ENCODE data around the gene FGA.
"Not testable (repeated sequence)": the region's sequence is repeated elsewhere in the genome, so short reads cannot be mapped to it uniquely, and the experiment has no call there.

FGA gene

DNA sequence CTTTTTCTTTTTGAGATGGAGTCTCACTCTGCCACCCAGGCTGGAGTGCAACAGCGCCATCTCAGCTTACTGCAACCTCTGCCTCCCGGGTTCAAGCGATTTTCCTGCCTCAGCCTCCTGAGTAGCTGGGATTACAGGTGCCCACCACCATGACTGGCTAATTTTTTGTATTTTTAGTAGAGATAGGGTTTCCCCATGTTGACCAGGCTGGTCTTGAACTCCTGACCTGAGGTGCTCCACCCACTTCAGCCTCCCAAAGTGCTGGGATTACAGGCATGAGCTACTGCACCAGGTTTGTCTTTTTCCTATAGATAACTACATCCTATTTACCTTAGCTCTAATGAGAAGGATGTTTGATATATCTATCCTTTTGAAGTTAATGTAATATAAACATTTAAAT lies 3.8 kb upstream of the FGA start:
- H3K4me3 Mint-ChIP-seq, H3K4me1 Mint-ChIP-seq, ATAC-seq, H3K36me3 Mint-ChIP-seq, H3K9me3 Mint-ChIP-seq, H3K27ac Mint-ChIP-seq: not testable (repeated sequence)
- peaks cover 14% of the 10 kb centered on the region for H3K27me3 Mint-ChIP-seq

DNA sequence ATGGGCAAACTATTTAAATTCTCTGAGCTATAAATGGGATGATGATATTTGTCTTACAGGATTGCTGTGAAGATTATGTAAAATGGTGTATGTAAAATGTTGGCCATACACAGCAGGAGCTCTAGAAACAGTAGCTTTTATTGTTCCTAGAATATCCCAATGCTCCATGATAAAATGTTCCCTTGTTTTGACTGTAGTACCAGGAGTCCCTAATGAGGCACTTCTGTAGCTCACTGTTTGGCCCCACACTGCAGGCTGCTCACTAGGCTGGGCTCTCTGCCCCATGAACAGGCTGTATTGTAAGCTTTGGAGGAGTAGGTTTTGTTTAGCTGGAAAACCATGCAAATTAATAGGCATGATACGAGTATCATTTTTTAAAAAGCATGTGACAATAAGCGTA lies 3.3 kb upstream of the FGA start:
- Mint-ChIP-seq H3K27me3 (peaks cover 18% of the 10 kb centered on the region), H3K9me3 (no peaks in the 10 kb centered on the region), H3K27ac (no peak overlapping the region), H3K36me3 (no peaks in the 10 kb centered on the region), H3K4me1 (no peaks in the 10 kb centered on the region), H3K4me3 (no peak overlapping the region)
- ATAC-seq, result no peak

DNA sequence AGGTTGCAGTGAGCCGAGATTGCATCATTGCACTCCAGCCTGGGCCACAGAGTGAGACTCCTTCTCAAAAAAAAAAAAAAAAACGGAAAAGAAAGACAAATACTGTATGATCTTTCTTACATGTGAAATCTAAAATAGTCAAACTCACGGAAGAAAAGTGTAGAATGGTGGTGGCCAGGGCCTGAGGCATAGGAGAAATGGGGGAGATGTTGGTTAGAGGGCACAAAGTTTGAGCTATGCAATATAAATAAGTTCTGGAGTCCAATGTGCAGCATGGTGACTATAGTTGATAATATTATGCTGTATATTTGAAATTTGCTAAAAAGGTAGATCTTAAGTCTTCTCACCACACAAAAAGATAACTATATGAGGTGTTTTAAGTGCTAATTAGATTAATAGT lies 1.3 kb upstream of the FGA start:
- H3K36me3 Mint-ChIP-seq, result no peaks in the 10 kb centered on the region

DNA sequence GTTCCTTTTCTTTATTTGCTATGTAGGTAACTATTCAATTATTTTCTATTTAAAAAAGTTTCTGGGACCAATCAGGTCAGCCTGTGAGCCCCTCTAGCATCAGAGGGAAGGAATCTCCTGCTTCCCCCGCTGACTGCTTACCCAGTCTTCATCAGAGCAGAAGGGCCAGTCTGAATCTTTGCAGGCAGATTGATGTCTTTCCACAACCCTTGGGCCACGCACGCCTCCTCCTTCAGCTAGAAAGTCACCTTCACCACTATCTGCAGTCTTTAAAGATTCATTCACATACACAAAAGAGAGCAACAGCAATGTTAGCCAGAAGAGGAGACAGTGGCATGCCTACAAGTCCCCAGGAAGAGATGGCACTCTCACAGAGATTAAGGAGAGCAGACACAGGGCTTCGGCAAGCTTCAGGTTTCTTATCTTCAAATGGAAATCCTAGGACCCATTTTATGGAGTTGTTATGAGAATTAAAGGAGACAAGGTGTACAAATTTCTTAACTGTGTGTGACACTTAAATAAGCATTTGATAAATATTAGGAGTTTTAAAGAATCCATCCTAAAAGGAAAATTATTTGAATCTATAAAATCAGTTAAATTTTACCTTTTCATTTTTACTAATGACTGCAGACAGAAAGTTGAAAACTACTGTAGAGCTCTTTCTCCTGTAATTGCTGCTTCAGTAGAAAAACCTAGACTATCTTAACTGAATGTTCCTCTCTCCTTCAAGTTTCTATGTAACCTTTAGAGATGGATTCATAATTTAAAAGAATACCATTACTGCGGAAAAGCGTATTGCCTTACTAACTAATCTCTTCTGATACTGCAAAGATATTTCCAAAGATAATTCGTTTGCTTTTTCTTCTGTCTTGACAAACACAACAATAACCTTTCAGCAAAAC lies 995 bp downstream of the FGA start:
- H3K4me1 Mint-ChIP-seq, result no peaks in the 10 kb centered on the region
- H3K27me3 Mint-ChIP-seq, result peaks cover 40% of the 10 kb centered on the region
- no peak overlapping the region for H3K27ac Mint-ChIP-seq
- no peaks in the 10 kb centered on the region for H3K9me3 Mint-ChIP-seq
- no peak for ATAC-seq
- H3K4me3 Mint-ChIP-seq, result no peak overlapping the region
- no peaks in the 10 kb centered on the region for H3K36me3 Mint-ChIP-seq

More for the DNA sequence above, 1.3 kb upstream of the FGA start:
- no peak overlapping the region for H3K4me3 Mint-ChIP-seq
- no peak for ATAC-seq
- H3K4me1 Mint-ChIP-seq, result no peaks in the 10 kb centered on the region
- H3K27ac Mint-ChIP-seq, result no peak overlapping the region
- H3K9me3 Mint-ChIP-seq, result no peaks in the 10 kb centered on the region
- peaks cover 26% of the 10 kb centered on the region for H3K27me3 Mint-ChIP-seq

DNA sequence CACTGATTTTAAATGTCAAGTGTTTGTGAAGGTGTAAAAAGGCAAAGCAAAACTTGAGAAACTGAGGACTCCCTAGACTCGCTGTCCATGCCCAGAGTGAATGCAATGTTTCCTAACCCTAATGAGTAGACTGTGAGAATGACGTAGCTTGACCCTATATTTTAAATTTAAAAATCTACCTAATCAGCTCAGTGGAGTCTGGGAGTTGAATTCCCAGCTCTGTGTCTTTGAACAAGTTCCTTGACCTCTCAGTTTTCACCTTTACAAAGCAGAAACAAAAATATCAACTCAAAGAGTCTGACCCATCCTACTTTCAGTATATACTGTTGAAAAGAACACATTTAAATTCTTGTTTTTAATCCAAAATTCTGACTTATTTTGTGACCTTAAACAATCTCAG lies 2.3 kb downstream of the FGA start:
- Mint-ChIP-seq H3K36me3 (no peaks in the 10 kb centered on the region), H3K27ac (no peak overlapping the region), H3K4me3 (no peak overlapping the region), H3K4me1 (no peaks in the 10 kb centered on the region), H3K9me3 (no peaks in the 10 kb centered on the region), H3K27me3 (peaks cover 40% of the 10 kb centered on the region)
- ATAC-seq, result no peak

DNA sequence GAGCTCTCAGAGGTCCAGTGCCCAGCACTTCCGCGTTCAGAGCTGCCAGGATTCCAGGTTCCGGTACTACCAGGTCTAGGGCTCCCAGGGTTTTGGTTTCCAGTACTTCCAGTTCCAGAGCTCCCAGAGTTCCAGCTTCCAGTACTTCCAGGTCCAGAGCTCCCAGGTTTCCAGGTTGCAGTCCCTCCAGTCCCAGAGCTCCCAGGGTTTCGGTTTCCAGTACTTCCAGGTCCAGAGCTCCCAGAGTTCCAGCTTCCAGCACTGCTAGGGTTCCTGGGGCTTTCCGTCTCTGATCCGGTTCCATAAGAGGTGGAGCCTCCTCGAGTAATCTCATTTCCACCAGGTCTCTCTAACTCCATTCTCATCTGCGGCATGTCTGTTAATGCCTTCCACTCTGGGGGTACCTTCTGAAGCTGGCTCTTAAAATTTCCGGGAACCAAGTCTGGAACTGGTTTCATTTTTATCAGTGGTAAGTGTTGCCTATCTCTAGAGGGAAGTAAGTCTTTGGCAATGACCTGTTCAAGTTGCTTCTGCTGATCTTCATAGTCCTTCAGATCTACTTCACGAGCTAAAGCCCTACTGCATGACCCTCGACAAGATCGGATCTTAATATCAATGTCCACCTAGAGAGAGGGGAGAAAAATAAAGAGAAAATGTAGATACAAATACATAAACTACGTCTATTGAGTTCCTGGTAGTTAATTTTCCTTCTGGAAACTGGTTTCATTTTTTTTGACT lies 4.1 kb downstream of the FGA start:
- Mint-ChIP-seq H3K9me3 (no peaks in the 10 kb centered on the region), H3K4me1 (no peaks in the 10 kb centered on the region), H3K36me3 (no peaks in the 10 kb centered on the region), H3K4me3 (no peak overlapping the region), H3K27me3 (peaks cover 40% of the 10 kb centered on the region), H3K27ac (no peak overlapping the region)
- ATAC-seq, result no peak

DNA sequence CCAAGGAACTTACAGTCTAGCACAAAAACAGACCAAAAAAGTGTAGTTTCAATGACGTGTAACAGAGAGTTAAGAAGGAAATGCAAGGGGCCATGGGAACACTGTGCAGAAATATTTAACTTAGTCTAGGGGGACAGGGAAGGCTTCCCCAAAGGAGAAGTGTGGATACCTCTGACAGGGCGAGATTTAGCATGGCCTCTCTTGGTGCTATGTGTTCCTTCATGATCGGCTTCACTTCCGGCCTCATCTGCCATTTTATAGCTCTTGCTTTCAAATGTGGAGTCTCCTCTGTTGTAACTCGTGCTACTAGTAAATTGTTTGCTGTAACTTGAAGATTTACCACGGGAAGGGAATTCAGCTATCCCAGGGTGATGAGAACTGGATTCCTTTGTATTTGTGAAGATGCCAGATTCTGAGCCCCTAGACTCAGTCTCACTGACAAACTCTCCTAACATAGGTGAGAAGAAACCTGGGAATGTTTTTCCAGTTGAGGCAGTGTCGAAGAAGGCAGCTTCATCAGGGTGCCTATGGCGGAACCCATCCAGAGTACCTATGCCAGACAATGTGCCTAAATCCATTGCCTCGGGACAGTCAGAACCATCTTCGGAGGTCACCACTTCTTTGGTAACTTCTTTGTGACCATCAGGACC lies 5.0 kb downstream of the FGA start:
- Mint-ChIP-seq H3K27ac (no peak overlapping the region), H3K9me3 (no peaks in the 10 kb centered on the region), H3K27me3 (peaks cover 37% of the 10 kb centered on the region), H3K4me3 (no peak overlapping the region), H3K4me1 (no peaks in the 10 kb centered on the region), H3K36me3 (no peaks in the 10 kb centered on the region)
- no peak for ATAC-seq

DNA sequence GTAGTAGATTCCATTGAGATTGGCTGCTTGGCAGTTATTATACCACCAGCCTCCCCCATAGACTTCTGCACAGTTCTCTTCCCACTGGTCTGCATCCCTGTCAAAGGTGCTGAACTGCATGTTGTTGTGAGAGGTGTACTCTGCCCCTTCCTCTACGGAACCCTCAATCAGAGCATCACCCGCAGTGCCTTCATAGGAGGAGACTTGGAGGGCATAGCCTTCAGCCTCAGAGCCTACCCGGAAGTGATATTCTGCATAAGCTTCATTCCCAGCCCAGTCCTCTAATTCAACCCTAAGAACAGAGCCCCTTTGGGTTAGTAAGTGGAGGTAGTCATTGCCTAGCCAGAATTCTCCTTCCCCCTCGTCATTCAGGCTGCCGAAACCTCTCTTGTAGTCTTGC lies 6.3 kb downstream of the FGA start:
- Mint-ChIP-seq H3K9me3 (no peaks in the 10 kb centered on the region), H3K36me3 (no peaks in the 10 kb centered on the region), H3K27ac (no peak overlapping the region), H3K27me3 (peaks cover 29% of the 10 kb centered on the region), H3K4me3 (no peak overlapping the region), H3K4me1 (no peaks in the 10 kb centered on the region)
- ATAC-seq, result no peak

DNA sequence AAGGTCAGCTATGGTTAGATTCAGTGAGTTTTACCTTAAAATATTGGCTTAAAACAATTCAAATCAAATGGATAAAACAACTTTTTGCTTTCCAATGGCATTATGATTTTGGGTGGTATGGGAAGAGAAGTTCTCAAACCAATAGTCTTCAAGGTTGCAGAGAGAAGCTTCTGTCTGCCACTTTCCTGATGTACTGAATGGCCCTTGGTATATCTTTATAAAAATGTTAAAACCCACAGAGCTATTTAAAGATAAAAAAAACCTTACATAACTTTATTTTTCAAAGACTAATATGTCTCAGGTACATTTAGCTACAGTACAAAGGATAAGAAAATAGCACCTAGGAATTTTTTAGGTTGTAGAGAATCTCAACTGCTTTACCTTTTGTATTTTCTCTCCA lies 6.9 kb downstream of the FGA start:
- ATAC-seq, result no peak
- H3K4me3 Mint-ChIP-seq, result no peak overlapping the region
- no peak overlapping the region for H3K27ac Mint-ChIP-seq
- H3K27me3 Mint-ChIP-seq, result peaks cover 30% of the 10 kb centered on the region
- no peaks in the 10 kb centered on the region for H3K36me3 Mint-ChIP-seq
- H3K4me1 Mint-ChIP-seq, result no peaks in the 10 kb centered on the region
- no peaks in the 10 kb centered on the region for H3K9me3 Mint-ChIP-seq

DNA sequence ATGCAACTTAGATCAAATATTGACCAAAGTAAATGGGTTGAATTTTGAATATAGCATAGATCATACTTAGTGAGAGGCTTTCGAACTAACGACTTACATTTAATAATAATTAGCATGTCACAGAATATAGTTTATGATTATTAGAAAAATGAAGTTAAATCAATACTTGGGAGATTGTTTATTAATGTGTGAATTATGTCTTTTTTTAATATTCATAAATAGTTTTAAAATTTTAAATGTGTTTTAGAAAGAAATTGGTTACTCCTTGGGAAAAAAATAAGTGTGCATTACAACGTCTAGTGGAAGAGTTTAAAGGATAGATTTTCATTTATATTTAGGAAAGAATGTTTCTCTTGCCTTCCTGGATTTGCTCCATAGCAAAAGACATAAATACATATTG lies 7.3 kb downstream of the FGA start:
- no peak for ATAC-seq
- Mint-ChIP-seq H3K4me1 (no peaks in the 10 kb centered on the region), H3K27me3 (peaks cover 30% of the 10 kb centered on the region), H3K4me3 (no peak overlapping the region), H3K27ac (no peak overlapping the region), H3K9me3 (no peaks in the 10 kb centered on the region), H3K36me3 (no peaks in the 10 kb centered on the region)

DNA sequence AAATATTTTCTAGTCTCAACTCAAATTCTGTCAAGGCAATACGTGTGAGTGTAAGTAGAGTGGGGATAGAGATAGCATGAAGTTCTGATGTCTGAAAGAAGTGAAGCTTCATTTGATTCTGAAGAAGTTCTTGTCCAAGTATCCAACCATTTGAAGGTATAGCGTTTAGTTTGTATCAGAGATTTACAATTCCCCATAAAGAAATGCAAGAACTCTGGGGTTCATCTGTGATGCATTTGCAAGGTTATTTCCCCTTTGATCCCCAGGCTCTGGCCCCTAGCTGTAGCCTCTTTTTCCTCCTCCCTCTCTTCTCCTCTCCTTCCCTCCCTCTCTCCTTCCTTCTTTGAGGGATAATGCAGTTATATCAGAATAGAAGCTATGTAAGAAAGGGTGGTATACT lies 7.8 kb downstream of the FGA start:
- ATAC-seq, result no peak
- H3K4me3 Mint-ChIP-seq, result no peak overlapping the region
- H3K27me3 Mint-ChIP-seq, result peaks cover 28% of the 10 kb centered on the region
- H3K9me3 Mint-ChIP-seq, result no peaks in the 10 kb centered on the region
- no peaks in the 10 kb centered on the region for H3K4me1 Mint-ChIP-seq
- no peaks in the 10 kb centered on the region for H3K36me3 Mint-ChIP-seq
- H3K27ac Mint-ChIP-seq, result no peak overlapping the region

DNA sequence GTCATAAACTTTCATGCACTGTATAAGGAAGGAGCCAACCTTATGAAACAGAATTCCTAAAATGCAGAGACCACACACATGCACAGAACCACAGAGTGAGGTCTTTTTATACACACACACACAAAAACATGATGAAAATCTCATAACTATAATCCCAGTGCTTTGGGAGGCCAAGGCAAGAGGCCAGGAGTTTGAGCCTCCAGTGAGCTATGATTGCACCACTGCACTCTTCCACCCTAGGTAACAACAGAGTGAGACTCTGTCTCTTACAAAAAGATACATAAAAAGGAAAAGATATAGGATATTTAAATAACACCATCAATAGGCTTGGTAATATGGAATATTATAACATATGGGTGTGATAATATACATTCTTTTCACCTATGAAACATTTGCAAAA lies 10.6 kb downstream of the FGA start:
- ATAC-seq, result no peak
- Mint-ChIP-seq H3K27me3 (peaks cover 12% of the 10 kb centered on the region), H3K36me3 (no peaks in the 10 kb centered on the region), H3K4me1 (no peaks in the 10 kb centered on the region), H3K27ac (no peak overlapping the region), H3K9me3 (no peaks in the 10 kb centered on the region), H3K4me3 (no peak overlapping the region)

DNA sequence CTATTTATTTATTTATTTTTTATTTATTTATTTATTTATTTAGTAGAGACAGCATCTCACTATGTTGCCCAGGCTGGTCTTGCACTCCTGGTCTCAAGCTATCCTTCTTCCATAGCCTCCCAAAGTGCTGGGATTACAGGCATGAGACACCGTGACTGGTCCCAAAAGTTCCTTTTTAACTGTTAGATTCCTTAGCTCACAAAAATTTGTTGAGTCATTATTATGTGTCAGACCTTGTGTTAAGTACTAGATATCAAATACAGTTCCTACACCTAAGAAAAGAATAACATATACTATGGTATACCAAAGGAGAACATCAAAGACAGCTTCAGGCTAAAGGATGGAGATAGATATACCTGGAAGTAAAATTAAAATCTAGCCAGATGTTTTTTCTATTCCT lies 11.6 kb downstream of the FGA start:
- H3K27me3 Mint-ChIP-seq, result peaks cover 18% of the 10 kb centered on the region
- ATAC-seq, result no peak
- H3K9me3 Mint-ChIP-seq, result no peaks in the 10 kb centered on the region
- no peaks in the 10 kb centered on the region for H3K4me1 Mint-ChIP-seq
- H3K36me3 Mint-ChIP-seq, result no peaks in the 10 kb centered on the region
- H3K4me3 Mint-ChIP-seq, result no peak overlapping the region
- no peak overlapping the region for H3K27ac Mint-ChIP-seq

DNA sequence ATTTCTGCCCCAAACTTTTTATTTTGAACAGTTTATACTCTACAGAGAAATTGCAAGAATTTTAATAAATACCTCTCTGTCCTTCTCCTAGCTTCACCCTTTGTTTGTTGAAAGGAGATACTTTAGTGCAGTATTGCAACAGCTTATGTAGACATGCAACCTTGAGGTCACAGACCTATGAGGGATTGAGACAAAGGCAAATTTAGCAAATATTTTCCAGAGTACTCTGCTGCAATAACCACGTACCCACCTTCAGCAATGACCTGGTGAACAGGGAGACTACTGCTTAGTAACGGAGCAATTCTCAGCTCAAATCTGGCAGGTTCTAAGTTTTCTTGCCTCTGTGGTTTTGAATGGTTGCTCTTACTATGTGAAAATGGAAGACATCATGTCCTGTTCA lies 13.2 kb downstream of the FGA start:
- no peak for ATAC-seq

DNA sequence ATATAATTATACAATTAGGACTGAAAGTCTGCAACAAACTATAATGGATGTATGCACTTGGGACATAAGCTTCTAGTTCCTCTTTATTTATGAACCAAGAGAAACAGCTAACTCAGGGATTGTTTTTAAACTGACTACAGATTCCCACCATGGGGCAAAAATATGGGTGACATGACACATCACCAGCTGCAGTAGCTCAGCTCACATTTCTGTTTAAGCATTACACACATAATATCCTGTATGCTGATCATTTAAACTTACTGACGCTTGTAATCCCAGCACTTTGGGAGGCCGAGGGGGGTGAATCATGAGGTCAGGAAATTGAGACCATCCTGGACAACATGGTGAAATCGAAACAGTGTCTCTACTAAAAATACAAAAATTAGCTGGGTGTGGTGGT lies 16.2 kb downstream of the FGA start:
- no peaks in the 10 kb centered on the region for H3K36me3 Mint-ChIP-seq
- no peak for ATAC-seq
- H3K27me3 Mint-ChIP-seq, result peaks cover 15% of the 10 kb centered on the region
- H3K27ac Mint-ChIP-seq, result no peak overlapping the region
- H3K4me1 Mint-ChIP-seq, result no peaks in the 10 kb centered on the region
- H3K9me3 Mint-ChIP-seq, result no peaks in the 10 kb centered on the region
- no peak overlapping the region for H3K4me3 Mint-ChIP-seq

More for the DNA sequence above, 13.2 kb downstream of the FGA start:
- Mint-ChIP-seq H3K4me3 (no peak overlapping the region), H3K36me3 (no peaks in the 10 kb centered on the region), H3K27me3 (peaks cover 18% of the 10 kb centered on the region), H3K27ac (no peak overlapping the region), H3K4me1 (no peaks in the 10 kb centered on the region), H3K9me3 (no peaks in the 10 kb centered on the region)

Data from stimulated activated memory B cell treated with anti-CD40 and anti-IgM and Interleukin-4, amounts not matched to agents 10 μg/mL and 1 μg/mL and 100 μg/mL, for 72 hours (primary cell).